ENCODE results near the gene TMEM245. TPM values are rescaled to one million over a fixed set of nuclear protein-coding genes. Genes with fewer than 3 reads are reported as not detected.

The TMEM245 gene
- total RNA-seq, 1 experiment from 2014 or later = 20.5 TPM

Other genes starting within 250 kb of the TMEM245 start
- gene ELP1, start 185.8 kb downstream of the TMEM245 start, total RNA-seq (2014; rRNA removed; shearing (Covaris generic); ENCODE audit: low replicate concordance) = 34.6 and 49.3 TPM in 2 replicates
- gene ABITRAM, start 185.5 kb downstream of the TMEM245 start, total RNA-seq (2014; rRNA removed; shearing (Covaris generic); ENCODE audit: low replicate concordance) = 9.7 and 13.3 TPM in 2 replicates
- 84.5 and 157 TPM in 2 replicates for gene CTNNAL1, start 106.4 kb downstream of the TMEM245 start, total RNA-seq (2014; rRNA removed; shearing (Covaris generic); ENCODE audit: low replicate concordance)
- not detected in 2 replicates for gene FRRS1L, start 47.3 kb upstream of the TMEM245 start, total RNA-seq (2014; rRNA removed; shearing (Covaris generic); ENCODE audit: low replicate concordance)
- 2.0 and 3.1 TPM in 2 replicates for gene EPB41L4B, start 201.1 kb upstream of the TMEM245 start, total RNA-seq (2014; rRNA removed; shearing (Covaris generic); ENCODE audit: low replicate concordance)

Measured in MG63 (cell line).